SK-N-SH (cell line): ENCODE measurements around the gene RAE1. TPM values are rescaled to one million over a fixed set of nuclear protein-coding genes. Genes with fewer than 3 reads are reported as not detected.

Experiments
- CTCF ChIA-PET: fragments of 300-600, 350-600 bp; formaldehyde crosslinking; extraction: SDS; loops from one replicate; lab custom pipeline; 2021; lab: Yijun Ruan, JAX
- POLR2A ChIA-PET: fragments of 350-600 bp; sonication (Branson Sonifier 250); formaldehyde crosslinking; extraction: SDS; loops from one replicate; lab custom pipeline; 2020; ENCODE audit warnings: antibody characterized with exemption, inconsistent platforms; lab: Yijun Ruan, JAX
- DNase-seq: peaks from one replicate; pipeline ENCODE4 v3.0.0; 2012
- H2AFZ ChIP-seq: fragments of 200-600 bp; sonication (generic); 2 replicates; pipeline ENCODE4 v1.8.1; 2016; ENCODE audit warnings: antibody characterized with exemption, mild to moderate bottlenecking, low read depth
- H3F3A ChIP-seq: fragments of 200-600 bp; sonication (generic); replicated peaks from 2 replicates; pipeline ENCODE3; 2016; ENCODE audit warnings: antibody characterized with exemption, mild to moderate bottlenecking; ENCODE audit not compliant: insufficient read depth
- H3K27ac ChIP-seq, 2 experiments: fragments of 200-500 bp in 1 of 2; fragments of 200-600 bp in 1 of 2; sonication (Bioruptor generic) in 1 of 2; sonication (generic), shearing (Covaris generic) in 1 of 2; 2 replicates each; pipeline versions ENCODE4 v1.5.1 to v1.6.1; 2014 to 2016; ENCODE audit warnings: low read depth in 2 of 2, inconsistent platforms in 1 of 2, low read length in 1 of 2, mild to moderate bottlenecking in 1 of 2, mixed read lengths in 1 of 2
- H3K27me3 ChIP-seq: fragments of 200-600 bp; sonication (generic), shearing (Covaris generic); 2 replicates; pipeline ENCODE4 v1.6.1; 2016; ENCODE audit warnings: mixed run types; ENCODE audit not compliant: insufficient read depth
- H3K36me3 ChIP-seq, 2 experiments: fragments of 200-500 bp in 1 of 2; fragments of 200-600 bp in 1 of 2; sonication (Bioruptor generic) in 1 of 2; sonication (generic) in 1 of 2; replicated peaks in 1 of 2; 2 replicates each; pipeline versions ENCODE3 to v1.5.1; 2014 to 2016; ENCODE audit warnings: low read length in 1 of 2, mild to moderate bottlenecking in 1 of 2; ENCODE audit not compliant: insufficient read depth in 2 of 2, control insufficient read depth in 1 of 2
- H3K4me1 ChIP-seq, 2 experiments: fragments of 200-500 bp in 1 of 2; fragments of 200-600 bp in 1 of 2; sonication (Bioruptor generic) in 1 of 2; sonication (generic), shearing (Covaris generic) in 1 of 2; 2 replicates each; pipeline versions ENCODE4 v1.5.1 to v1.6.1; 2014 to 2016; ENCODE audit warnings: low read depth in 1 of 2, low read length in 1 of 2, mixed run types in 1 of 2; ENCODE audit not compliant: insufficient read depth in 2 of 2, control insufficient read depth in 1 of 2
- H3K4me2 ChIP-seq: fragments of 200-600 bp; sonication (generic), shearing (Covaris generic); 2 replicates; pipeline ENCODE4 v1.6.1; 2017; ENCODE audit warnings: mixed run types
- H3K4me3 ChIP-seq, 2 experiments: fragments of 200-500 bp in 1 of 2; fragments of 200-600 bp in 1 of 2; sonication (Bioruptor generic) in 1 of 2; sonication (generic), shearing (Covaris generic) in 1 of 2; 2 replicates each; pipeline versions ENCODE4 v1.5.1 to v1.8.1; 2014 to 2016; ENCODE audit warnings: low read depth in 2 of 2, inconsistent platforms in 1 of 2, low read length in 1 of 2, mild to moderate bottlenecking in 1 of 2, mixed read lengths in 1 of 2, moderate library complexity in 1 of 2
- H3K79me2 ChIP-seq: fragments of 200-600 bp; sonication (generic); 2 replicates; pipeline ENCODE4 v1.8.1; 2017; ENCODE audit warnings: mild to moderate bottlenecking; ENCODE audit not compliant: insufficient read depth
- H3K9ac ChIP-seq: fragments of 200-600 bp; sonication (generic); 2 replicates; pipeline ENCODE4 v1.6.1; 2017; ENCODE audit warnings: mixed run types
- H3K9me2 ChIP-seq: fragments of 200-600 bp; sonication (generic); 2 replicates; pipeline ENCODE4 v1.6.1; 2017; ENCODE audit warnings: mixed run types
- H3K9me3 ChIP-seq: fragments of 200-600 bp; sonication (generic); 2 replicates; pipeline ENCODE4 v1.6.1; 2017; ENCODE audit warnings: mixed run types, mild to moderate bottlenecking, moderate library complexity
- H4K20me1 ChIP-seq: fragments of 200-600 bp; sonication (generic); 2 replicates; pipeline ENCODE4 v1.6.1; 2017; ENCODE audit warnings: mild to moderate bottlenecking, mixed run types; ENCODE audit not compliant: insufficient read depth
- CHD2 ChIP-seq: fragments of 150-350 bp; IDR thresholded peaks from 2 replicates; pipeline ENCODE4 v1.6.1; 2018; ENCODE audit warnings: low read length; ENCODE audit not compliant: partially characterized antibody
- CTCF ChIP-seq: fragments of 200-600 bp; sonication (generic); IDR thresholded peaks from 2 replicates; pipeline ENCODE4 v1.6.1; 2017; ENCODE audit warnings: antibody characterized with exemption, mild to moderate bottlenecking, moderate library complexity
- EP300 ChIP-seq, 2 experiments: IDR thresholded peaks; 2 replicates each; pipeline versions ENCODE4 v1.4.0 to v1.6.1; 2012; ENCODE audit warnings: borderline replicate concordance in 1 of 2, low read depth in 1 of 2, low read length in 1 of 2
- FOXJ3 ChIP-seq: sonication (generic); formaldehyde crosslinking; IDR thresholded peaks from 2 replicates; pipeline ENCODE4 v1.5.1; 2020; ENCODE audit warnings: mild to moderate bottlenecking, missing genetic modification reagents
- FOXM1 ChIP-seq: IDR thresholded peaks from 2 replicates; pipeline ENCODE4 v1.4.0; 2012; ENCODE audit warnings: low read depth, mild to moderate bottlenecking
- GATA2 ChIP-seq: sonication (generic); formaldehyde crosslinking; IDR thresholded peaks from 2 replicates; pipeline ENCODE4 v1.5.0; 2020; ENCODE audit warnings: mild to moderate bottlenecking, missing genetic modification reagents
- IRF3 ChIP-seq: fragments of 150-350 bp; IDR thresholded peaks from 2 replicates; pipeline ENCODE4 v1.6.1; 2016; ENCODE audit warnings: mild to moderate bottlenecking, low read depth, low read length
- JUND ChIP-seq: IDR thresholded peaks from 2 replicates; pipeline ENCODE4 v1.4.0; 2012
- MAX ChIP-seq: IDR thresholded peaks from 2 replicates; pipeline ENCODE4 v1.4.0; 2012; ENCODE audit warnings: low read depth
- MEF2A ChIP-seq: IDR thresholded peaks from 2 replicates; pipeline ENCODE4 v1.4.0; 2012; ENCODE audit warnings: low read depth, borderline replicate concordance
- MXI1 ChIP-seq: IDR thresholded peaks from 2 replicates; pipeline ENCODE4 v1.6.1; 2012; ENCODE audit warnings: mild to moderate bottlenecking, low read depth, low read length, improper control_type of control experiment
- NFIC ChIP-seq: IDR thresholded peaks from 2 replicates; pipeline ENCODE4 v1.4.0; 2012; ENCODE audit warnings: borderline replicate concordance
- NRF1 ChIP-seq: IDR thresholded peaks from 2 replicates; pipeline ENCODE4 v1.6.1; 2012; ENCODE audit warnings: low read depth, mild to moderate bottlenecking, low read length
- PBX3 ChIP-seq: IDR thresholded peaks from 2 replicates; pipeline ENCODE4; 2012
- POLR2AphosphoS5 ChIP-seq: IDR thresholded peaks from 2 replicates; pipeline ENCODE4 v1.6.1; 2012; ENCODE audit warnings: low read depth, low read length
- RAD21 ChIP-seq: IDR thresholded peaks from 2 replicates; pipeline ENCODE4 v1.6.1; 2012; ENCODE audit warnings: mild to moderate bottlenecking, low read length
- RCOR1 ChIP-seq: fragments of 150-350 bp; IDR thresholded peaks from 2 replicates; pipeline ENCODE4 v1.6.1; 2017; ENCODE audit warnings: antibody characterized with exemption, low read length
- RFX5 ChIP-seq: IDR thresholded peaks from 2 replicates; pipeline ENCODE4 v1.6.1; 2012; ENCODE audit warnings: mild to moderate bottlenecking, improper control_type of control experiment, low read length
- RXRA ChIP-seq: IDR thresholded peaks from 2 replicates; pipeline ENCODE4 v1.4.0; 2012; ENCODE audit warnings: low read depth, mild to moderate bottlenecking, borderline replicate concordance
- SIN3A ChIP-seq: IDR thresholded peaks from 2 replicates; pipeline ENCODE4 v1.6.1; 2012; ENCODE audit warnings: low read depth, mild to moderate bottlenecking, low read length, moderate library complexity, borderline replicate concordance
- SMC3 ChIP-seq: IDR thresholded peaks from 2 replicates; pipeline ENCODE4 v1.6.1; 2012; ENCODE audit warnings: low read depth, low read length, improper control_type of control experiment
- TCF12 ChIP-seq: IDR thresholded peaks from 2 replicates; pipeline ENCODE4 v1.4.0; 2012
- TEAD4 ChIP-seq: IDR thresholded peaks from 2 replicates; pipeline ENCODE4 v1.4.0; 2012; ENCODE audit warnings: mild to moderate bottlenecking, borderline replicate concordance; ENCODE audit not compliant: insufficient read depth
- USF1 ChIP-seq: IDR thresholded peaks from 2 replicates; pipeline ENCODE4 v1.4.0; 2012; ENCODE audit warnings: low read depth, borderline replicate concordance
- WGBS: methylation state at CpG from one replicate; pipeline ENCODE4 v1.1.6; 2017; ENCODE audit warnings: low lambda C conversion rate; 5-methylcytosine and 5-hydroxymethylcytosine counted together
- polyA plus RNA-seq, 3 experiments: library from polyadenylated mRNA; depleted of rRNA; stranded (reverse); fragments of >200 nt; gene quantifications; 2 replicates each; pipeline ENCODE4 v1.2.3, GENCODE V29; 2012

Gene RAE1
- polyA plus RNA-seq, 1 of the 3 experiments (the other 2 are of a cell fraction) = 82.4 TPM

GRCh38 chr20:57382516-57382915, 31.5 kb downstream of the RAE1 start:
- no peaks in the 10 kb centered on the region for H3K4me1 ChIP-seq
- no peaks in the 10 kb centered on the region for H3K79me2 ChIP-seq
- no peaks in the 10 kb centered on the region for H3F3A ChIP-seq
- no peak overlapping the region for H3K4me2 ChIP-seq
- H3K9me2 ChIP-seq = no peaks in the 10 kb centered on the region
- WGBS = 81% methylated on average over 5 of the region's 5 CpGs
- TF ChIP-seq MEF2A (no peak), CTCF (no peak), TEAD4 (no peak), MAX (no peak), RAD21 (no peak), FOXJ3 (CRISPR knock-in tag) (no peak), NRF1 (no peak), POLR2AphosphoS5 (no peak), RFX5 (no peak), RCOR1 (no peak), USF1 (no peak), NFIC (no peak), GATA2 (CRISPR knock-in tag) (no peak), EP300 (IDR thresholded peaks at IDR 0.05; ENCODE audit: borderline replicate concordance in 1 of 2, low read depth in 1 of 2, low read length in 1 of 2) (no peak)
- no peaks in the 10 kb centered on the region for H3K9me3 ChIP-seq
- ChIA-PET POLR2A (no interaction called here), CTCF (interaction anchor here (0.6 to 7.0 kb wide), 30 partner anchors 8 to 924 kb away, joined by 3 to 68 read pairs (median 4); partner anchors contain the start of gene RBM38)
- H3K27me3 ChIP-seq = no peaks in the 10 kb centered on the region
- H3K27ac ChIP-seq = no peak overlapping the region
- H4K20me1 ChIP-seq = no peaks in the 10 kb centered on the region
- H3K4me3 ChIP-seq = no peak overlapping the region
- H3K9ac ChIP-seq = no peak overlapping the region
- peaks cover 0 to 33% of the 10 kb centered on the region in 2 experiments for H3K36me3 ChIP-seq
- no peak for DNase-seq
- H2AFZ ChIP-seq = no peak overlapping the region

- Histone ChIP-seq H4K20me1 (no peaks in the 10 kb centered on the region), H3K36me3 (peaks cover 0 to 21% of the 10 kb centered on the region in 2 experiments), H2AFZ (no peak overlapping the region), H3K4me1 (no peaks in the 10 kb centered on the region), H3K9ac (no peak overlapping the region), H3K79me2 (no peaks in the 10 kb centered on the region), H3K27ac (no peak overlapping the region), H3K4me2 (no peak overlapping the region), H3K9me2 (no peaks in the 10 kb centered on the region), H3K9me3 (no peaks in the 10 kb centered on the region), H3F3A (no peaks in the 10 kb centered on the region), H3K27me3 (no peaks in the 10 kb centered on the region), H3K4me3 (no peak overlapping the region)
- DNase-seq = no peak
- WGBS = 95% methylated on average over 20 of the region's 20 CpGs
- POLR2A ChIA-PET = interaction anchor here (0.7 kb wide), 1 partner anchor 29 kb away, joined by 3 read pairs; no protein-coding TSS in a partner anchor
- CTCF ChIA-PET = interaction anchor here (1.1 to 7.0 kb wide), 6 partner anchors 50 to 115 kb away, joined by 3 to 68 read pairs (median 4); no protein-coding TSS in a partner anchor
- TF ChIP-seq RXRA (no peak), EP300 (IDR thresholded peaks at IDR 0.05; ENCODE audit: borderline replicate concordance in 1 of 2, low read depth in 1 of 2, low read length in 1 of 2) (no peak), IRF3 (no peak), MXI1 (no peak), PBX3 (no peak), SMC3 (no peak), TCF12 (no peak), TEAD4 (no peak), FOXM1 (no peak), SIN3A (no peak), CHD2 (no peak), JUND (no peak)
Measured at GRCh38 chr20:57383447-57384347, 32.6 kb downstream of the RAE1 start.
